NCI-H2227 treated with DMSO at 0.1 percent for 48 hours (cell line): Measurements from ENCODE around the gene PIEZO1.

Experiments used
- DNase-seq: peaks from one replicate; lab custom pipeline; 2025; lab: John Stamatoyannopoulos, UW

The PIEZO1 gene

GRCh38 chr16:88701581-88702370, 83.2 kb downstream of the PIEZO1 start:
- DNase-seq: no peak

GRCh38 chr16:88700636-88701482, 84.2 kb downstream of the PIEZO1 start:
- no peak for DNase-seq

- no peak for DNase-seq
Measured at GRCh38 chr16:88700322-88700635, 84.7 kb downstream of the PIEZO1 start.

GRCh38 chr16:88699180-88699579, 85.8 kb downstream of the PIEZO1 start:
- DNase-seq: no peak

DNA sequence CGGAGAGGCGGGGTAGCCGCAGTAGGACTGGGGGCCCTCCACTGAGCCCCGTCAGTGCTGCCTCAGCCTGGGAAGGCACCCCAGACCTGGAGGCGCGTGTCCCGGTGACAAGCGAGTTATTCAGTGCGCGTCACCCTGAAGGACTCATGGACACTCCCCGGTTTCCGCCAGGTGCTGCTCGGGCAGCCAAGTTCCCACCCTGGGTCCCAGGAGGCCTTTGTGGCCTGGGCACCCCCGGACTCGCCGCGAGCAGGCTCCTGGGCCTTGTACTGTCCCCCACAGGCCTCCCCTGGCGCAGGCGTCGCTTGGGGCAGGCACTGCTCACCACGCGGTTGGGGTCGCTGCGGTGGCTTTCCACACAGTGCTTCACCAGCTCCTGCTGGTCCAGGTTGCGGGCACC, 86.4 kb downstream of the PIEZO1 start:
- DNase-seq: no peak

DNA sequence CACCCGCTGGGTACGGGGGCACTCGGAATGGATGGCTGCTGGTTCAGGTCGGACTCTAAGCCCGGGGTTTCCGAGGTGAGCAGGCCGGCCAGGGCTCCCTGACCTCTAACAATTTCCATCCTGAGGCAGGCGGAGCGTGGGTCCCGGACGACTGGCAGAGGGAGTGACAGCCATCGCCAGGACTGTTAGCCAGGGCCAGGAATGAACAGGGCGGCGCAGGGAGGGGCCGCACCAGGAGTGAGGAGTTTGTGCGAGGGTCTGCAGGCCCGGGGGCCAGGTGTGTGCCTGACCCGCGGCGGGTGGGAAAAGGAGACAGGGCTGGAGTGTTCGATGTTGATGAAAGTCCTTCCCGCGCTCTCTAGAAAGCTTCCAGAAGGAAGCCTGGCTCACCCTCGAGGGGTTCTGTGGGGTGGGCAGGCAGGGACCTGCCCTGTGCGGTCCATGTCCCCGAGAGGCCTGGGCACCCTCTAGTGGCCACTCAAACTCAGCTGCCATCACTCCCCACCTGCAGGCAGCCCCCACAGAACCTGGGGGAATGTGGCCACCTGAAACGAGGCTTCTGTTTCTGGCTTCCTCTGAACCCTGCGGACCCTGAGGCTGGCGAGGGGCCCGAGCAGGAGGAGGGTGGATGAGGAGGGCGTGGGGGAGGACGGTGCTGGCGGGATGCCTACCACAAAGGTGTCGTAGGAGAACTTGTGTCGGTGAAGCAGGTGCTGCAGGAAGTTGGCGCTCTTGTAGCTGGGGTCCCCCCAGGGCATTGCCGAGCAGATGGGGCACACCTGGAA, 87.0 kb downstream of the PIEZO1 start:
- DNase-seq: no peak

DNA sequence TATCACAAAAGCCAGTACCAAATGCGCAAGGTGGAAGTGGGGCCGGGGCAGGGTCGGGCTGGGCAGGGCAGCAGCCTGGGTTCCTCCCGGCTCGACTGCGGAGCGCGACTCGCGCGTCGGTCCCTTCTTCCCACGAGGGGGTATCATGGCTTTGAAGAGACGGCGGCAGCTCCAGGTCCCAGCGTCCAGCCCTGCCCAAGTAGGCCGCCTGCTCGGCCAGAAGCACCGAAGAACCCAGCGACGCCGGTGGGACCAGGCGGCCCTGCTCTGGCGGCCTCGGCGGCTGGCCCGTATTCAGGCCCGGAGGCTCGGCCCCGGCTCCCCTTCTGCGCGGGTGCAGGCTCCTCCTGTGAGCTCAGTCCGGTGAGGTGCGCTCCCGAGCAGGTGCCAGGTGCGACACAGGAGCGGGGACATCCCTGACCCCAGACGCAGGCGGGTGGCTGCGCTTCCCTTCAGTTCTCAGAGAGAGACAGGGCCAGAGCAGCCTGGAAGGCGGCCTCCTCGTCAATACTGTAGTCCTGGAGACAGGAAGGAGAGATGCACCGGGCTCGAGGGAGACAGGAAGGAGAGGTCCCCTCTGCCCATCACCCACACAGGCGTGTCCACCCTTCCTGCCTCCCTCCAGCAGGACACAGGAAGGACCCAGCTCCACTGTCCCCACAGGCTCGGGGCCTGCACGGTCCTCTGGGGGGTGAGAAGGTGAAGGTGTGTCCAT, 87.7 kb downstream of the PIEZO1 start:
- no peak for DNase-seq

DNA sequence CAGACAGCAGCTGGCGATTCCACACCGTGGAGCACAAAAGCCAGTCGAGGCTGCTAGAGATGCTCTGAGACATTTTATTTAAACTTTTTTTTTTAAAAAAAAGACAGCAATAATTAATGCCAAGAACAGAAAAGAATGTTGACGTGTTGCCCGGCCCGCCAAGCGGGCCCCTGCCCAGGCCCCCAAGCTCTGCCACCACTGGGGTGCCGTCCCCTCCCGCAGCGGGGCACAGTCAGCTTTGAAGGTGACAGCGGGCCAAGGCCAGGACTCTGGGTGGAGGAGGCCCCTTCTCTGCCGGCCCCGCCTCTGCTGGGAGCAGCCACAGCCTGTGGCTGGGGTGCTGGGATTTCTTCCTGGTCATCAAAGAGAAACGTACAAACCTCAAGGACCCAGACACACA, 88.6 kb downstream of the PIEZO1 start:
- DNase-seq: no peak

DNA sequence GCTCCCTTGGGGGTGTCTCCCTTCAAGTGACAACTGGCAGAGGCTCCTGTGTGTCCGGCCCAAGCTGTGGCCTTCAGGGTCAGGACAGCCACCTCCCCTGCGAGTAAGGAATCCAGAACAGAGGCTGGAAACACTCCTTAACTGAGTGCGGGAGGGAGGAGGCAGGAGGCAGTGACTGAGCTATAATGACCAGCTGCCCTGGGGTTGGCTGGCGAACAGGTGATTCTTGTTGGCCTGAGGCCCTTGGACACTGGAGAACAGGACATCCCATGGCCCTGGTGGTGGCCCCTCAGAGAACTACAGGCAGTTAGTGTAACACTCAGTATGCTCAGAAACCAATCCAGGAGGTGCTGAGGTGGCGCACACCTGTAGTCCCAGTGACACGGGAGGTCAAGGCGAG, 89.3 kb downstream of the PIEZO1 start:
- DNase-seq: no peak

GRCh38 chr16:88695218-88695617, 89.8 kb downstream of the PIEZO1 start:
- no peak for DNase-seq

DNA sequence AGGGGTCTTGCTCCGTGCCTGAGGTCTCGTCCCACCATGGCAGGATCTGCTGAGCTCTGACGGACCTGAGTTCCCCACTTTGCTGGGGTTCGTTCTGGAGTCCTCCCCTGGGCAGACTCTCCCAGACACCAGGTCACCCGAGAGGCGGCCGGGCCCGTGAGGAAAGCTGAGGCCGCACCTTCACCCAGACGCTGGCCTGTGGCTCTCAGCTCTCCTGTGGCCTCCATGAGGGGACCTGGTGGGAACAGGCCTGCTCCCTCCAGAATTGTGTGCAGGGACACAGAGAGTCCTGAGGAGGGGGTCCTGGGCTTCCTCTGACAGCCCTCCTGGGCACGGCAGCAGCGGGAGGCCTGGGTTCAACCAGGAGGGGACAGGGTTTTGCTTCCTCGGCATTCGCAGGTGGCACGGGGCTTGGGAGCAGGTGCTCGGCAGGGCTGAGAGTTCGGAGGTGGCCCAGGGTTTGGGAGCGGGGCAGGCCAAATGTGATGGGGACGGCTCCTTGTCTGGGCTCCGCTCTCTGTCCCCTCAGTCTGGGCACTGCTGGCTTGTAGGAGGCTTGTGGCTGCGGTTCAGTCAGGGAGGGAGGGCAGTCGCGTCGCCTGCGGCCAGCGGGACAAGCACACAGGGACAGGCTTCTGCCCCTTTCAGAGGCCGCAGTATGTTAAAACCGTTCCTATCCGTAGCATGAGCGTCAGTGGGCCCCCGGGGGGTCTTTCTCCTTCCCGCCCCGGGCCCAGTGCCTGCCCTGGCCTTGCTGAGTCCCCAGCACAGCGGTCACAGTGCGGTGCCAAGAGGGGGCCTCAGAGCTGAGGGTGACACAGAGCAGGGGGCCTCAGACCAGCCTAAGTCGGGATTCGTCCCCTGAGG, 90.6 kb downstream of the PIEZO1 start:
- DNase-seq: no peak

DNA sequence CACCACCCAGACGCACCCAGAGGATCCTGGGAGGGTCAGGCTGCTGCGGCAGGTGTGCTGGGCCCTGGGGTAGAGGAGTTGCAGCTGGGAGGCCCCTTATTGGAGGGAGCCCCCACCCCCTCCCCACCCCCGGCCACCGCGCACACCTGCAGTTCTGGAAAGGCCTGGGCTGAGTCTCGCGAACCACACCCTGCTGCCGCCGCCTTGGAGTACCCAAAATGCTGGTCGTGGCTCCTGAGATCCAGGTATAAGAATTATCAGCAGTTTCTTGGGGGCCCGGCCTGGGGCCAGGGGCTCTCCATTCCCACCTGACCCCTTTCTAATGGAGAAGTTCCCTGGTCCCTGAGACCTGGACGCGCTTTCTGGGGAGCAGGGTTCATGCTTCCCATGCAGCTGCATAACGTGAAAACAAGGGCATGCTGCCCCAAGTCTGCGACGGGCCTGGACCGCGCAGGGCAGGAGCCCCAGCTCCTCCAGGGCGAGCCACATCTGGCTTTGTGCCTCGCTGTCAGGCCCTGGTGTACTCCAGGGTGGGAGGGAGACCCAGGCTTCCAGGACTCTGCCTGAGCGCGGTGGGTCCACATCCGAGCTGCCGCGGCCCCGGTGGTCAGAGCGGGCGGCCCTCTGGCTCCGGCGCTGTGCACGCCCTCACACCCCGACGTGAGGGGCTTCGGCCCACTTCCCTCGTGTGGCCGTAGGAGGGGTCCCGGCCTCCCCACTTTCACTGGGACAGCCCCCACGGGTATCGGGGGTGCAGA, 91.4 kb downstream of the PIEZO1 start:
- DNase-seq: no peak

DNA sequence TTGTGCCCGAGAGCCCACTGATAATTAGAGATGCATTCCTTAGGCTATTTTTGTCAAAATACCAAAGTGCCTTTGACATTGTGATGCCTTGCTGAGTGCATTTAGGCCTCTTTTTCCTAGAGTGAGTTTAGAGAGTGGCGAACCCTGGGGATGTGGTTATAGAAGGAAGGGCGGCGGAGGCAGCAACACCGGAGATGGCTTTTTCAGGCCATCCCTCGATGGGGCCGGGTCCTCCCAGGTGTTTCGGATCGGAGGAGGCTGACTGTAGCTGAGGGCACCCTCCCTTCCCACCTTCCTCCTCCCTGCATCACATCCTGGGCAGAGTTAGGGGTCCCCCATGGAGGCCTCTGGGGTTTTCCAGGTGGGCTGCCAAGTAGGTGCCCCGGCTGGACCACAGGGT, 92.2 kb downstream of the PIEZO1 start:
- no peak for DNase-seq

GRCh38 chr16:88691924-88692560, 93.0 kb downstream of the PIEZO1 start:
- DNase-seq: no peak

GRCh38 chr16:88691129-88691813, 93.7 kb downstream of the PIEZO1 start:
- DNase-seq: no peak

- no peak for DNase-seq
Measured at GRCh38 chr16:88690341-88691128, 94.5 kb downstream of the PIEZO1 start.

- DNase-seq: no peak
Measured at GRCh38 chr16:88688013-88688778, 96.8 kb downstream of the PIEZO1 start.

- no peak for DNase-seq
Measured at GRCh38 chr16:88687676-88688012, 97.4 kb downstream of the PIEZO1 start.
